HepG2 (cell line): ENCODE data around the gene RGL3. TPM values are rescaled to one million over a fixed set of nuclear protein-coding genes. Genes with fewer than 3 reads are reported as not detected.

Experiments used
- FOXM1 ChIP-seq: sonication (generic); formaldehyde crosslinking; IDR thresholded peaks from 2 replicates; pipeline ENCODE4 v1.5.0; 2020; ENCODE audit warnings: missing genetic modification reagents
- GMEB2 ChIP-seq: IDR thresholded peaks from 2 replicates; pipeline ENCODE4 v1.6.1; 2016; ENCODE audit warnings: missing biosample characterization, missing genetic modification reagents, low read depth
- KDM6A ChIP-seq: IDR thresholded peaks from 2 replicates; pipeline ENCODE4 v1.6.1; 2016; ENCODE audit warnings: low read depth
- KLF12 ChIP-seq: sonication (generic); formaldehyde crosslinking; IDR thresholded peaks from 2 replicates; pipeline ENCODE4 v1.4.0; 2020; ENCODE audit warnings: missing genetic modification reagents, borderline replicate concordance
- ONECUT2 ChIP-seq: sonication (generic); formaldehyde crosslinking; IDR thresholded peaks from 2 replicates; pipeline ENCODE4 v1.4.0; 2020; ENCODE audit warnings: missing genetic modification reagents
- REPIN1 ChIP-seq: sonication (generic); formaldehyde crosslinking; IDR thresholded peaks from 2 replicates; pipeline ENCODE4 v1.8.0; 2022; ENCODE audit warnings: missing genetic modification reagents, low read depth, mild to moderate bottlenecking, borderline replicate concordance
- SYNCRIP ChIP-seq: fragments of 200-400 bp; formaldehyde crosslinking; IDR thresholded peaks from 2 replicates; pipeline ENCODE4 v1.6.1; 2018; ENCODE audit warnings: mild to moderate bottlenecking, low read depth, low read length; ENCODE audit not compliant: insufficient read depth
- U2AF1 ChIP-seq: fragments of 200-400 bp; formaldehyde crosslinking; optimal IDR thresholded peaks from 2 replicates; pipeline ENCODE3; 2017; ENCODE audit warnings: mild to moderate bottlenecking, low read depth, low read length
- YEATS4 ChIP-seq: sonication (generic); formaldehyde crosslinking; IDR thresholded peaks from 2 replicates; pipeline ENCODE4 v1.4.0; 2020; ENCODE audit warnings: missing genetic modification reagents, borderline replicate concordance
- ZNF10 ChIP-seq: sonication (generic); formaldehyde crosslinking; IDR thresholded peaks from 2 replicates; pipeline ENCODE4 v1.4.0; 2020; ENCODE audit warnings: mild to moderate bottlenecking, low read depth, missing genetic modification reagents, borderline replicate concordance
- ZNF180 ChIP-seq: sonication (generic); formaldehyde crosslinking; IDR thresholded peaks from 2 replicates; pipeline ENCODE4 v1.4.0; 2020; ENCODE audit warnings: low read depth, missing genetic modification reagents, borderline replicate concordance
- ZNF281 ChIP-seq: sonication (generic); formaldehyde crosslinking; IDR thresholded peaks from 2 replicates; pipeline ENCODE4 v1.4.0; 2020; ENCODE audit warnings: missing genetic modification reagents, borderline replicate concordance
- ZNF343 ChIP-seq: sonication (generic); formaldehyde crosslinking; IDR thresholded peaks from 2 replicates; pipeline ENCODE4 v1.4.0; 2020; ENCODE audit warnings: mild to moderate bottlenecking, missing genetic modification reagents
- ZNF432 ChIP-seq: sonication (generic); formaldehyde crosslinking; IDR thresholded peaks from 2 replicates; pipeline ENCODE4 v1.5.0; 2020; ENCODE audit warnings: missing genetic modification reagents, mild to moderate bottlenecking, borderline replicate concordance
- ZNF605 ChIP-seq: sonication (generic); formaldehyde crosslinking; IDR thresholded peaks from 2 replicates; pipeline ENCODE4 v1.8.0; 2022; ENCODE audit warnings: mild to moderate bottlenecking, missing genetic modification reagents
- ZNF672 ChIP-seq: sonication (generic); formaldehyde crosslinking; IDR thresholded peaks from 2 replicates; pipeline ENCODE4 v1.8.1; 2022; ENCODE audit warnings: missing genetic modification reagents
- ZNF709 ChIP-seq: sonication (generic); formaldehyde crosslinking; IDR thresholded peaks from 2 replicates; pipeline ENCODE4 v1.5.0; 2020; ENCODE audit warnings: mild to moderate bottlenecking, missing genetic modification reagents
- ZNF776 ChIP-seq: sonication (generic); formaldehyde crosslinking; IDR thresholded peaks from 2 replicates; pipeline ENCODE4 v1.4.0; 2020; ENCODE audit warnings: mild to moderate bottlenecking, missing genetic modification reagents
- ZNF781 ChIP-seq: sonication (generic); formaldehyde crosslinking; IDR thresholded peaks from 2 replicates; pipeline ENCODE4 v1.5.1; 2020; ENCODE audit warnings: borderline replicate concordance, mild to moderate bottlenecking, missing genetic modification reagents; ENCODE audit errors: not compliant biosample characterization
- polyA plus RNA-seq, 8 experiments: library from polyadenylated mRNA; depleted of rRNA in 3 of 8; stranded (reverse) in 7 of 8; unstranded in 1 of 8; fragments of >200 nt; fragmentation: Illumina TruSeq in 4 of 8; extraction: Trizol in 4 of 8; gene quantifications; 2 replicates each; pipeline versions ENCODE4 v1.2.1 to v1.2.3, GENCODE V29; 2011 to 2016; ENCODE audit warnings: low read depth in 4 of 8, missing spikeins in 1 of 8, mixed read lengths in 1 of 8; ENCODE audit not compliant: insufficient read depth in 1 of 8
- total RNA-seq, 5 experiments: library from RNA; depleted of rRNA; stranded (reverse); fragments of >200 nt; fragmentation: Illumina TruSeq; extraction: Trizol; gene quantifications; 2 replicates each; pipeline ENCODE4 v1.2.3, GENCODE V29; 2016; ENCODE audit warnings: low read depth in 1 of 5
- TF ChIP-seq, protein P1 (sequence below): sonication (generic); formaldehyde crosslinking; IDR thresholded peaks from 2 replicates; pipeline ENCODE4 v1.4.0; 2020; ENCODE audit warnings: missing genetic modification reagents
- TF ChIP-seq, protein P2 (sequence below): sonication (generic); formaldehyde crosslinking; IDR thresholded peaks from 2 replicates; pipeline ENCODE4 v1.4.0; 2020; ENCODE audit warnings: missing genetic modification reagents; ENCODE audit errors: not compliant biosample characterization
- TF ChIP-seq, protein P3 (sequence below): sonication (generic); formaldehyde crosslinking; IDR thresholded peaks from 2 replicates; pipeline ENCODE4 v1.4.0; 2020; ENCODE audit warnings: mild to moderate bottlenecking, missing genetic modification reagents

RGL3 gene
- total and polyA plus RNA-seq, 2 of the 13 experiments (the other 11 are each of a cell fraction or from before 2014, with no cell fraction given), result 4.2 to 7.6 TPM

DNA sequence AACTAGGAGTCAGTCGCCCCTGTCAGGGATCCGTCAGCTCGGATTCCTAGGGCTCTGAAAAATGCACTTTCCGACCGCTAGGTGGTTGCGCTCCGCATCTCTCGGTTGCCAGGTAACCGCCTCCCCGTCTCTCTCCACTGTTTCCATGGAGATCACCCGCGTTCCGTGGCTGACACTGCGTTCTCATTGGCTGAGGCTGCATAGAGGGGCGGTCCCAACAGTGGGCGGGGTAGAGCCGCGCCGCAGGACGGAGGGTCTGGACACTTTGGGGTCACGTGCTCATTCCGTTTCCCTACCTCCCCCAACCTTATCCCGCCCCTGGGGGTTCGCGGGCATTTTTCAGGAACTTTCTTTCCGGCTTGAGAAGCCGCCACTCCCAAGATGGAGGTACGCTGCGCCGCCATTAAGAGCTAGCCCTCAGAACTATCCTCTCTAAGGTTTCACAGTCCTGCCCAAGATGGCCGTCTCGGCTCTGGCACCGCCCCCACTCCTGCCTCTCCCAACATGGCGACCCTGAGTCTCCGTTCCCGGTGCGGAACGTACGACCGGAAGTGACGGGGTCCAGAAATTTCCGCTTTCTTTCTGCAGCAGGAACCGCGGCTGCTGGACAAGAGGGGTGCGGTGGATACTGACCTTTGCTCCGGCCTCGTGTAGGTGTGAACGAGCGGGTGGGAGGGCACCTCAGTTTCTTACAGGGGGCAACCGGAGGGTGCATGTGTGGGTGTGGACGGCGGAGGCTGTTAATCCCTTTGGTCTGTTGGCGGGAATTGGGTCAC, 16.1 kb upstream of the RGL3 start, which contains the start of the genes ODAD3 and PRKCSH (continued):
- TF ChIP-seq, protein P1, sequence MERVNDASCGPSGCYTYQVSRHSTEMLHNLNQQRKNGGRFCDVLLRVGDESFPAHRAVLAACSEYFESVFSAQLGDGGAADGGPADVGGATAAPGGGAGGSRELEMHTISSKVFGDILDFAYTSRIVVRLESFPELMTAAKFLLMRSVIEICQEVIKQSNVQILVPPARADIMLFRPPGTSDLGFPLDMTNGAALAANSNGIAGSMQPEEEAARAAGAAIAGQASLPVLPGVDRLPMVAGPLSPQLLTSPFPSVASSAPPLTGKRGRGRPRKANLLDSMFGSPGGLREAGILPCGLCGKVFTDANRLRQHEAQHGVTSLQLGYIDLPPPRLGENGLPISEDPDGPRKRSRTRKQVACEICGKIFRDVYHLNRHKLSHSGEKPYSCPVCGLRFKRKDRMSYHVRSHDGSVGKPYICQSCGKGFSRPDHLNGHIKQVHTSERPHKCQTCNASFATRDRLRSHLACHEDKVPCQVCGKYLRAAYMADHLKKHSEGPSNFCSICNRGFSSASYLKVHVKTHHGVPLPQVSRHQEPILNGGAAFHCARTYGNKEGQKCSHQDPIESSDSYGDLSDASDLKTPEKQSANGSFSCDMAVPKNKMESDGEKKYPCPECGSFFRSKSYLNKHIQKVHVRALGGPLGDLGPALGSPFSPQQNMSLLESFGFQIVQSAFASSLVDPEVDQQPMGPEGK (CRISPR knock-in tag), result peak; percentile 73
- TF ChIP-seq KLF12 (CRISPR knock-in tag), result 0 out of 2 replicates have a peak, but pooled peaks have one; percentile 50
- peak; percentile 88; the same call in 1 of the 2 replicates for TF ChIP-seq REPIN1 (CRISPR knock-in tag)
- TF ChIP-seq, protein P2, sequence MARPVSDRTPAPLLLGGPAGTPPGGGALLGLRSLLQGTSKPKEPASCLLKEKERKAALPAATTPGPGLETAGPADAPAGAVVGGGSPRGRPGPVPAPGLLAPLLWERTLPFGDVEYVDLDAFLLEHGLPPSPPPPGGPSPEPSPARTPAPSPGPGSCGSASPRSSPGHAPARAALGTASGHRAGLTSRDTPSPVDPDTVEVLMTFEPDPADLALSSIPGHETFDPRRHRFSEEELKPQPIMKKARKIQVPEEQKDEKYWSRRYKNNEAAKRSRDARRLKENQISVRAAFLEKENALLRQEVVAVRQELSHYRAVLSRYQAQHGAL, result no peak
- TF ChIP-seq ZNF781, result peak; percentile 21
- no peak for TF ChIP-seq ZNF672 (CRISPR knock-in tag)
- TF ChIP-seq ZNF281 (CRISPR knock-in tag), result peak; percentile 65; the same call in 1 of the 2 replicates
- no peak for TF ChIP-seq ZNF10 (CRISPR knock-in tag)
- no peak for TF ChIP-seq KDM6A (CRISPR knock-in tag)
- no peak for TF ChIP-seq U2AF1
- no peak for TF ChIP-seq SYNCRIP
- TF ChIP-seq, protein P3, sequence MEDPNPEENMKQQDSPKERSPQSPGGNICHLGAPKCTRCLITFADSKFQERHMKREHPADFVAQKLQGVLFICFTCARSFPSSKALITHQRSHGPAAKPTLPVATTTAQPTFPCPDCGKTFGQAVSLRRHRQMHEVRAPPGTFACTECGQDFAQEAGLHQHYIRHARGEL (CRISPR knock-in tag), result no peak
- TF ChIP-seq FOXM1, result no peak; the same call in 1 of the 2 replicates
- peak; percentile 67 for TF ChIP-seq ZNF605 (CRISPR knock-in tag)
- TF ChIP-seq ZNF343 (CRISPR knock-in tag), result no peak
- no peak for TF ChIP-seq ZNF180 (CRISPR knock-in tag)
- TF ChIP-seq ZNF709 (CRISPR knock-in tag), result peak; percentile 75
- TF ChIP-seq ONECUT2, result no peak; the same call in 1 of the 2 replicates
- TF ChIP-seq GMEB2, result peak; percentile 93
- no peak for TF ChIP-seq ZNF432 (CRISPR knock-in tag)
- TF ChIP-seq YEATS4 (CRISPR knock-in tag), result peak; percentile 95
- no peak for TF ChIP-seq ZNF776 (CRISPR knock-in tag)
